CD4-positive, alpha-beta T cell treated with Interleukin-4 for 4 hours (primary cell): ENCODE data around the gene THRB.

Source experiments
- DNase-seq: peaks from one replicate; pipeline ENCODE4 v3.0.0-alpha.2; 2020

Gene THRB

DNA sequence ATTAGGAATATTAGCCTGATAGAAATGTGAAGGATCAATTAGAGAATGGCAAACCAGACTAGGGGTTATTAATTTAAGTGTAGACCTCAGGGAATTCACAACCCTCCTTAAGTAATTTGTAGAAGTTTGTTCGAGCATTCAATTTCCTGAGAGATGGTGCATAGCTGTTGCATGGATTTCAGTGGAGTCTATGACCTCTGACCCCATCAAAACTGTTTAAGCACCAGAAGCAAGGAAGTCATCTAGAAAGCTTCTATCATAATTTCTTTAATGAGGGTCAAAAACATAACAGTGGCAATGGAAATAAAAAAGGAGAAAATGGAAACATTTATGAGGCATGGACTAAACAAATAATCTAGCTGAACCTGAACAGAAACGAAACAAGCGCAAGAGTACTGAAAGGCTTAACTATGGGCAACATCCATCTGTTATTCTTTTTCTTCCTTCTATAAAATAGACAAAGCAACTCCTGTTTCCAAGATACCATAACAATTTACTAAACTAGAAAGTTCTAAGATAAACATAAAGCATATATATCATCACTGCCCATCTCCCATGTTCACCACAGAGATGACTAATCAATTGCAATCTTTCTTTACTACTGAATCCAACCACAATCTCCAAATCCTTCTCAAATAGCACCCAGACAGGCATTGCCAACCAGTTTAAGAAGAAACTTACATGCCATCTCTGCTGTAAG, 151.4 kb downstream of the THRB start:
- DNase-seq = no peak

- DNase-seq = no peak
These were observed 152.4 kb downstream of the THRB start for GRCh38 chr3:24342275-24342674.

DNA sequence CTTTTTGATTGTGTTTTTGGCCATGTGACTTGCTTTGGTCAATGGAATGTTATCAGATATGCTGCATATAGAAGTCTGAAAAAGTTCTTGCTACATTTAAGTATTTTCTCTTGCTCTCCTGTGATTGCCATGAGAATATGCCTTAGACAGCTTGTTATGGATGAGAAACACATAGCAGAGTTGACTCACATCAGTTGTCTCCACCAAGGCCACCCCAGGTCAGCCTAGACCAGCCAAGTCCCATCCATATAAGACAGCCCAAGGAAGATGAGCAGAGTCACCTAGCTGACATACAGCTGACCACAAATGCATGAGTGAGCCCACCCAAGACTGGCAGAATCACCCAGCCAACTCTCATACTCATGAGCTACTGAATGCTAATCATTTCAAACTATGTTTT, 153.0 kb downstream of the THRB start:
- DNase-seq = no peak

DNA sequence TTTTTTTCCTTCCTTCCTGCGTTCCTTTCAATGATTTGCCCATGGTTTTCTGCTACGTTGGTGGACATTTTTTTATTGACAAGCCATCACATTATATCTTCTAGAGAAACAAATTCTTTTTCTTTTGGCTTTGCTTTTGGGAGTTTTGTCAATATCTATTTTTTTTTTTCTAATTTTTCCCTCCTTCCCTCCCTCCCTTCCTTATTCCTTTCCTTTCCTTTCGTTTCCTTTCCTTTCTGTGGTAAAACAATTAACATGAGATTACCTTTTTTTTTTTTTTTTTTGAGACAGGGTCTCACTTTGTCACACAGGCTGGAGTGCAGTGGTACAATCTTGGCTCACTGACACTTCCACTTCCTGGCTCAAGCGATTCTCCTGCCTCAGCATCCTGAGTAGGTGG, 153.7 kb downstream of the THRB start:
- DNase-seq = no peak

GRCh38 chr3:24340161-24340560, 154.5 kb downstream of the THRB start:
- no peak for DNase-seq

GRCh38 chr3:24339266-24339825, 155.3 kb downstream of the THRB start:
- DNase-seq = no peak

- DNase-seq = no peak
These were observed 156.1 kb downstream of the THRB start for GRCh38 chr3:24338409-24339130.

GRCh38 chr3:24336101-24336500, 158.5 kb downstream of the THRB start:
- no peak for DNase-seq

DNA sequence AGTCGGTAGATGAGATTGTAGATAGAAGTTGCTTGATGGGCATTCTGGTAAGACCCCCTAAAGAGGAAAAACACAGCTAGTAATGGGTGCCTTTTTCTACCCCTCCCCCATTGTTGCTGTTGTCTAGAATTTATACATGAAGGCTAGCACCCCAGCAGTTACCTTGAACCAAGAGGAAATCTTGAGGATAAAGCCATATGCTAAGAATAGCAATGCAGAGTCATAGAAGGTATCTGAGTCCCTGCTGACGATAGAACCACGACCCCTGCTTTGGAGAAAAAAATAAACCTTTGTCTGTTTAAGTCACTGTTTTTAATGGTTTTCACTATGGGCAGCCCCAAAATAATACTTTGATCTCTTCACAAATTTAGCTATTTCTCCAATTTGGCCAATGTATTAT, 162.6 kb downstream of the THRB start:
- DNase-seq = no peak

GRCh38 chr3:24323272-24323671, 171.4 kb downstream of the THRB start:
- DNase-seq = no peak

- DNase-seq = no peak
These were observed 174.0 kb downstream of the THRB start for GRCh38 chr3:24320601-24321000.

DNA sequence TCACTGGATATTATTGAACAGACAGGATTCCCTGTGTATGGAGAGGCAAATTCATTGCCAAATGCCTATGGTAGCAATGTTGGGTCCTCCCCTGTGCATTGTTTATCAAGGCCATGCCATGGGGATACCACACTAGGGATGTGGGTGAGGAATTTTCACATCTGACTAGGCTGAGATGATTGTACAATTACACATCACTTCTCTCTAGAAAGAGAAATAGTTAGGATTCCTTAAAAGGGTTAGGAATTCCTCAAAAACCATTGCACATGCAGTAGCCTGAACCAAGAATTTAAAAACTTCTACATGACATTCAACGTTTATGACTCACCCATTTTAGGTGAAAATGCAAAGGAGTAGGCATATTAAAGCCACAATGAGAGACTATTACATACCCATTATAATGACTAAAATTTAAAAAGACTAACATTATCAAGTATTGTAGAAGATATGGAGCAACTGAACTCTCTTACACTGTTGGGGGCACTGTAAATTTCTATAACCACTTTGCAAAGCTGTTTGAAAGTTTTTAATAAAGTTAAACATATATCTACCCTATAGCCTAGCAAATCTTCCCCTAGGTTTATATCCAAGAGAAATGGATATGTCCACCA, 175.9 kb downstream of the THRB start:
- no peak for DNase-seq

DNA sequence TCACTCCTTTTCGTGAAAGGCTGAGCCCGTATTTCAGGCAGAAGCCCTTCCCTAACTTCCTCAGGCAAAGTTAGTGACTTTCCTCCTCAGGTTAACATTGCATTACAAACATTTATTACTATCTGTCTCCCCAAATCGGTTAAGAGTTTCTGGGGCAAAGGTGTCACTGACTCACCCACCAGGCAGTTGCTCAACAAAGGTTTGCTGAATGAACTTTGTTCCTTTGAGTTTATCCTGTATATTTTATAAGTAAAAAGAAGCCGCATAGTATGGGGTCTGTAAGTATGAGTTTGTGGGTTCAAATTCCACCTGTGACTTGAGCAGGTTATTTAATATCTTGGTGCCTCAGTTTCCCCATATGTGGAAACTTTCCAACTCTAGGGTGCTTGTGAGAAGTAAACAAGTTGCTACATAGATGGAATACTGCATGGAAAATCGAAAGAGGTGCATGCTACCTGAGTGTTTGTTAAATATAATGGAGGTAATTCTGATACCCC, 177.7 kb downstream of the THRB start:
- DNase-seq = no peak

DNA sequence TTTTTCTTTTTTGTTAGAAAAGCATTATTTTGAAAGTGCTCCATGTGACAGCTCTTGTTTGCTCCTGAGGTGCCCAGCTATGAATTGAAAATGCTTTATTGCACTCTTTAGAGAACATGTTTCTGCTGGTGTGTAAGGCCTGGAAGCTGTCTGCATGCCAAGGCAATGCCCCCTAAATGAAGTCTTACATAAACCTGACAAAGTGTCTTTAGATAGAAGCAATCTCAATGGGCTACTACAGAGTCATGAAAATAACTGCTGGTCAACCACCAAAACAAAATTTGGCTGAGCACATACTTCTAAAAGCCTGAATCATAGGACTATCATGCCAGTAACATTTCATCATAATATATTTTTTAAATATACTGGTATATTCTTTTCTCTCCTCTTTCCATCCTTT, 178.7 kb downstream of the THRB start:
- no peak for DNase-seq

GRCh38 chr3:24315356-24315755, 179.3 kb downstream of the THRB start:
- no peak for DNase-seq

- no peak for DNase-seq
These were observed 182.8 kb downstream of the THRB start for GRCh38 chr3:24311881-24312280.

- DNase-seq = no peak
These were observed 183.8 kb downstream of the THRB start for GRCh38 chr3:24310887-24311286.

GRCh38 chr3:24306518-24306917, 188.1 kb downstream of the THRB start:
- DNase-seq = no peak

DNA sequence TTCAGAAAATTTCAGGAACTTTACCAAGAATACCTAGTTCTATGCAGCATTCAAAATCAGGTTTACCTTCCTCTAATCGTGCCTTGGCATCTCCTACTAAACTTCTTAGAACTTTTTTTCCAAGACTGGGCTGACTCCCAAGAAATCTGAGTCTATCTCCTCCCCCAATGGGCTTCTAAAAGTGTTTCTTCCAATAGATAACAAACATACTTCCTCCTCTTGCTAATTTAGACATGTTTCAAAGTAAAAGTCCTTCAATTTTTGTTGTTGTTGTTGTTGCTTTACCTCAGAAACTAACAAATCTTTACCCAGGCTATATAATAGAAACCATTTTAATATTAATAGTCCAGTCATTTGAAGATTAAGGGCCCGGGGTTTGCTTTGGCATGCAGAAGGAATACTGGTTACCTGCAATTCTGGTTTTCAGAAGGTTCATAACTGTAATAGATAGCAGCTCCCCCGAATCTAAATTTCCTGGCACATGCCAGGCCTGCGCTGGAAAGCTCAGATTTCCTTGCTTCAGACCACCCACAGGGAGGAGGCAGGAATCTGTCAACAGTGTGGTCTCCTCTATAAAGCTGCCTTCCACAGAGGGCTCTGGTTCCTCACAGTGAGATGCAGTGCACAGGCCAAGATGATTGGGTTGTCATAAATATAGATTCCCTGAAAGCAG, 188.7 kb downstream of the THRB start:
- no peak for DNase-seq

DNA sequence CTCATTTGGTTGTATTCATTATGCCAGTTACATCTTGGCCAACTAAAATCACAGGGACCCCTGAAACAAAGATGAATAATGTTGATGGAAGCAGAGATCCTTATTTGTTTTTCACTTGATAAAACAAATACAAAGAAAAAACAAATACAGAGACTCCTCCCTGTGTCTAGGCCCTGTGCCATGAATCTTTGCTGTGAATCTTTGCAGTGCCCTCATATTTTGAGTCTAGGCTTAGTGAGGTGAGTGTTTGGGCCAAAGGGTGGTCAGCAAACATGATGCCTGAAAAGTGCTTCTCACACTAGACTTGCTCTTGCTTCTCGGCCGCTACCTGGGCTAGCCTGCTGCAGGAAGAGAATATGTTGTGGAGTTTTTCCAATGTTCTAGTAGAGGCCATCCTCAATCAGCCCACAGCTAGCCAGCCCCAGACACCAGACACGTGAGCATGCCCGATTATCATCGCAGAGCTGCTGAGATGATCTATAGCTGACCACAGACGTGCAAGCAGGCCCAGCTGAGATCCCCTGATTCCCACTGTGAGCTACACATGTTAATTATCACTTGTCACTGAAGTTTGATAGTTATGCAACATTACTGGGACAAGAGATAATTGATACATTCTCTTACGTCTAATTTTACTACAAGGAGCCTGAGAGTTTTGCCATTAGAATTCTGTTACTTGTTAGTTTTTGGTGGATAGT, 191.4 kb downstream of the THRB start:
- DNase-seq = no peak

DNA sequence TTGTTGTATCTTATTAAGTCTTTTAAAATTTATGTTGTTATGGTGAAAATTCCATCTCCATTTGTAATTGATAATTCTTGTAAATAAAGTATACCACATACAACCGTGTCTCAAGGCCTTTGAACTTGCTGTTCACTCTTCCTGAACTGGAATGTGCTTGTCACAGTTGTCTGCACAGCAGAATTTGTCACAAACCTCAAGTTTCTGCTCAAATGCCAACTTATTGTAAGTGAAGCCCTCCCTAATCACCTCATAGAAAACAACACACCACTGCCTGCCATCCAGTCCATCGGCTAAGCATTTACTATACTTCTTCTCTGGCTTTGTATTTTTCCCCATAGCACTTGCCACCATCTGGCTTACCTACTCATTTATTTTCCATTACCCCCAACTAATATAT, 192.3 kb downstream of the THRB start:
- DNase-seq = no peak

DNA sequence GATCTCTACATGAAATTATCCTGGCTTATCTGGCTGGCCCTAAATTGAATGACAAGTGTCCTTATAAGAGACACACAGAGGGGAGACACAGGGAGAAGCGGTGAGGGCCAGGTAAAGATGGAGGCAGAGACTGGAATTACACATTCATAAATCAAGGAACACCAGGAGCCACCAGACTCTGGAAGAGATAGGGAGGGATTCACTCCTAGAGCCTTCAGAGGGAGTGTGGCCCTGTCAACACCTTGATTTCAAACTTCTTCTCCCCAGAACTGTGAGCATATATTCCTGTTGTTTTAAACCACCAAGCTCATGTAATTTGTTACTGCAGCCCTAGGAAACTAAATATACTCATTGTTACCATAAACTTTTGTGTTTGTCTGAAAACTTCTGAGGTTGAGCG, 193.7 kb downstream of the THRB start:
- no peak for DNase-seq
